HepG2 (cell line): ENCODE measurements around the gene RAB11FIP5. TPM values are rescaled to one million over a fixed set of nuclear protein-coding genes. Genes with fewer than 3 reads are reported as not detected.

ENCODE experiments used
- BORCS8-MEF2B ChIP-seq: sonication (generic); formaldehyde crosslinking; IDR thresholded peaks from 2 replicates; pipeline ENCODE4 v1.8.0; 2022; ENCODE audit warnings: mild to moderate bottlenecking, missing genetic modification reagents
- NR2C2 ChIP-seq: sonication (generic); formaldehyde crosslinking; IDR thresholded peaks from 2 replicates; pipeline ENCODE4 v1.4.0; 2020; ENCODE audit warnings: missing genetic modification reagents, mild to moderate bottlenecking, moderate library complexity, borderline replicate concordance
- POGK ChIP-seq: sonication (generic); formaldehyde crosslinking; conservative IDR thresholded peaks from 2 replicates; pipeline ENCODE4 v1.8.0; 2022; ENCODE audit warnings: mild to moderate bottlenecking, moderate library complexity, missing genetic modification reagents
- TBX2 ChIP-seq: sonication (generic); formaldehyde crosslinking; IDR thresholded peaks from 2 replicates; pipeline ENCODE4 v1.5.0; 2020; ENCODE audit warnings: missing genetic modification reagents, mild to moderate bottlenecking, borderline replicate concordance
- ZNF350 ChIP-seq: sonication (generic); formaldehyde crosslinking; IDR thresholded peaks from 2 replicates; pipeline ENCODE4 v1.4.0; 2020; ENCODE audit warnings: mild to moderate bottlenecking, low read depth, missing genetic modification reagents, borderline replicate concordance
- ZNF687 ChIP-seq: sonication (generic); formaldehyde crosslinking; IDR thresholded peaks from 2 replicates; pipeline ENCODE4 v1.5.1; 2020; ENCODE audit warnings: mild to moderate bottlenecking, missing genetic modification reagents, moderate library complexity
- ZNF790 ChIP-seq: sonication (generic); formaldehyde crosslinking; IDR thresholded peaks from 2 replicates; pipeline ENCODE4 v1.8.0; 2022; ENCODE audit warnings: missing genetic modification reagents, mild to moderate bottlenecking, borderline replicate concordance
- ZNF883 ChIP-seq: sonication (generic); formaldehyde crosslinking; IDR thresholded peaks from 2 replicates; pipeline ENCODE4 v1.5.1; 2020; ENCODE audit warnings: mild to moderate bottlenecking, missing genetic modification reagents; ENCODE audit errors: not compliant biosample characterization
- ZSCAN5A ChIP-seq: sonication (generic); formaldehyde crosslinking; IDR thresholded peaks from 2 replicates; pipeline ENCODE4 v1.8.0; 2022; ENCODE audit warnings: mild to moderate bottlenecking, missing genetic modification reagents, borderline replicate concordance
- polyA plus RNA-seq, 8 experiments: library from polyadenylated mRNA; depleted of rRNA in 3 of 8; stranded (reverse) in 7 of 8; unstranded in 1 of 8; fragments of >200 nt; fragmentation: Illumina TruSeq in 4 of 8; extraction: Trizol in 4 of 8; gene quantifications; 2 replicates each; pipeline versions ENCODE4 v1.2.1 to v1.2.3, GENCODE V29; 2011 to 2016; ENCODE audit warnings: low read depth in 4 of 8, missing spikeins in 1 of 8, mixed read lengths in 1 of 8; ENCODE audit not compliant: insufficient read depth in 1 of 8
- total RNA-seq, 5 experiments: library from RNA; depleted of rRNA; stranded (reverse); fragments of >200 nt; fragmentation: Illumina TruSeq; extraction: Trizol; gene quantifications; 2 replicates each; pipeline ENCODE4 v1.2.3, GENCODE V29; 2016; ENCODE audit warnings: low read depth in 1 of 5
- TF ChIP-seq, protein P1 (sequence below): sonication (generic); formaldehyde crosslinking; IDR thresholded peaks from 2 replicates; pipeline ENCODE4 v1.5.1; 2020; ENCODE audit warnings: mild to moderate bottlenecking, missing genetic modification reagents, moderate library complexity
- TF ChIP-seq, protein P2 (sequence below): sonication (generic); formaldehyde crosslinking; IDR thresholded peaks from 2 replicates; pipeline ENCODE4 v1.5.0; 2020; ENCODE audit warnings: missing genetic modification reagents, mild to moderate bottlenecking, borderline replicate concordance
- TF ChIP-seq, protein P3 (sequence below): sonication (generic); formaldehyde crosslinking; conservative IDR thresholded peaks from 2 replicates; pipeline ENCODE4 v1.4.0; 2020; ENCODE audit warnings: mild to moderate bottlenecking, missing genetic modification reagents, moderate library complexity

RAB11FIP5 gene
- total and polyA plus RNA-seq, 2 of the 13 experiments (the other 11 are each of a cell fraction or from before 2014, with no cell fraction given), result 9.4 to 22.9 TPM

GRCh38 chr2:73043929-73044832 lies 68.6 kb downstream of the RAB11FIP5 start (continued):
- 0 out of 2 replicates have a peak, but pooled peaks have one; percentile 60 for TF ChIP-seq ZSCAN5A (CRISPR knock-in tag)
- TF ChIP-seq, protein P1, sequence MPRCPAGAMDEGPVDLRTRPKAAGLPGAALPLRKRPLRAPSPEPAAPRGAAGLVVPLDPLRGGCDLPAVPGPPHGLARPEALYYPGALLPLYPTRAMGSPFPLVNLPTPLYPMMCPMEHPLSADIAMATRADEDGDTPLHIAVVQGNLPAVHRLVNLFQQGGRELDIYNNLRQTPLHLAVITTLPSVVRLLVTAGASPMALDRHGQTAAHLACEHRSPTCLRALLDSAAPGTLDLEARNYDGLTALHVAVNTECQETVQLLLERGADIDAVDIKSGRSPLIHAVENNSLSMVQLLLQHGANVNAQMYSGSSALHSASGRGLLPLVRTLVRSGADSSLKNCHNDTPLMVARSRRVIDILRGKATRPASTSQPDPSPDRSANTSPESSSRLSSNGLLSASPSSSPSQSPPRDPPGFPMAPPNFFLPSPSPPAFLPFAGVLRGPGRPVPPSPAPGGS (CRISPR knock-in tag), result no peak
- 0 out of 2 replicates have a peak, but pooled peaks have one; percentile 23 for TF ChIP-seq NR2C2 (CRISPR knock-in tag)
- TF ChIP-seq ZNF687 (CRISPR knock-in tag), result peak; percentile 96
- TF ChIP-seq POGK (CRISPR knock-in tag), result 0 out of 2 replicates have a peak, but pooled peaks have one; percentile 20
- TF ChIP-seq ZNF790 (CRISPR knock-in tag), result peak; percentile 9; the same call in 1 of the 2 replicates
- 0 out of 2 replicates have a peak, but pooled peaks have one; percentile 22 for TF ChIP-seq TBX2
- peak; percentile 57; the same call in 1 of the 2 replicates for TF ChIP-seq ZNF350 (CRISPR knock-in tag)
- 0 out of 2 replicates have a peak, but pooled peaks have one; percentile 35 for TF ChIP-seq BORCS8-MEF2B (CRISPR knock-in tag)
- TF ChIP-seq, protein P2, sequence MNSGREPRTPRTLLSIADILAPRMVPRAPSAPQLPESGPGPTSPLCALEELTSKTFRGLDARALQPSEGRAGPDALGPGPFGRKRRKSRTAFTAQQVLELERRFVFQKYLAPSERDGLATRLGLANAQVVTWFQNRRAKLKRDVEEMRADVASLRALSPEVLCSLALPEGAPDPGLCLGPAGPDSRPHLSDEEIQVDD (CRISPR knock-in tag), result no peak
- TF ChIP-seq ZNF883 (CRISPR knock-in tag), result peak; percentile 68
- TF ChIP-seq, protein P3, sequence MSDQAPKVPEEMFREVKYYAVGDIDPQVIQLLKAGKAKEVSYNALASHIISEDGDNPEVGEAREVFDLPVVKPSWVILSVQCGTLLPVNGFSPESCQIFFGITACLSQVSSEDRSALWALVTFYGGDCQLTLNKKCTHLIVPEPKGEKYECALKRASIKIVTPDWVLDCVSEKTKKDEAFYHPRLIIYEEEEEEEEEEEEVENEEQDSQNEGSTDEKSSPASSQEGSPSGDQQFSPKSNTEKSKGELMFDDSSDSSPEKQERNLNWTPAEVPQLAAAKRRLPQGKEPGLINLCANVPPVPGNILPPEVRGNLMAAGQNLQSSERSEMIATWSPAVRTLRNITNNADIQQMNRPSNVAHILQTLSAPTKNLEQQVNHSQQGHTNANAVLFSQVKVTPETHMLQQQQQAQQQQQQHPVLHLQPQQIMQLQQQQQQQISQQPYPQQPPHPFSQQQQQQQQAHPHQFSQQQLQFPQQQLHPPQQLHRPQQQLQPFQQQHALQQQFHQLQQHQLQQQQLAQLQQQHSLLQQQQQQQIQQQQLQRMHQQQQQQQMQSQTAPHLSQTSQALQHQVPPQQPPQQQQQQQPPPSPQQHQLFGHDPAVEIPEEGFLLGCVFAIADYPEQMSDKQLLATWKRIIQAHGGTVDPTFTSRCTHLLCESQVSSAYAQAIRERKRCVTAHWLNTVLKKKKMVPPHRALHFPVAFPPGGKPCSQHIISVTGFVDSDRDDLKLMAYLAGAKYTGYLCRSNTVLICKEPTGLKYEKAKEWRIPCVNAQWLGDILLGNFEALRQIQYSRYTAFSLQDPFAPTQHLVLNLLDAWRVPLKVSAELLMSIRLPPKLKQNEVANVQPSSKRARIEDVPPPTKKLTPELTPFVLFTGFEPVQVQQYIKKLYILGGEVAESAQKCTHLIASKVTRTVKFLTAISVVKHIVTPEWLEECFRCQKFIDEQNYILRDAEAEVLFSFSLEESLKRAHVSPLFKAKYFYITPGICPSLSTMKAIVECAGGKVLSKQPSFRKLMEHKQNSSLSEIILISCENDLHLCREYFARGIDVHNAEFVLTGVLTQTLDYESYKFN (CRISPR knock-in tag), result peak; percentile 35; the same call in 1 of the 2 replicates
